WERI-Rb-1 (cell line): ENCODE data around the gene ZNF343.

Experiments
- DNase-seq: peaks from one replicate; pipeline ENCODE4 v3.0.0-alpha.2; 2020
- H3K27ac ChIP-seq: fragments of 250-450 bp; sonication (Bioruptor Pico); 2 replicates; pipeline ENCODE4 v1.5.1; 2020; ENCODE audit warnings: mild to moderate bottlenecking, moderate library complexity
- H3K27me3 ChIP-seq: fragments of 250-450 bp; sonication (Bioruptor Pico); 2 replicates; pipeline ENCODE4 v1.5.1; 2021; ENCODE audit warnings: mild to moderate bottlenecking, low read depth, moderate library complexity; ENCODE audit not compliant: insufficient read depth, severe bottlenecking
- H3K36me3 ChIP-seq: fragments of 250-450 bp; sonication (Bioruptor Pico); 2 replicates; pipeline ENCODE4 v1.5.1; 2020; ENCODE audit warnings: mild to moderate bottlenecking, moderate library complexity
- H3K4me3 ChIP-seq: 2 replicates; pipeline ENCODE4 v1.5.1; 2011; ENCODE audit warnings: low read depth, mild to moderate bottlenecking, control low read depth, low read length
- H3K9me3 ChIP-seq: fragments of 250-450 bp; sonication (Bioruptor Pico); 2 replicates; pipeline ENCODE4 v1.5.1; 2021; ENCODE audit warnings: mild to moderate bottlenecking, moderate library complexity; ENCODE audit not compliant: severe bottlenecking
- CTCF ChIP-seq: IDR thresholded peaks from 2 replicates; pipeline ENCODE4 v1.5.1; 2011; ENCODE audit warnings: low read depth, mild to moderate bottlenecking, control low read depth, inconsistent platforms, low read length

The ZNF343 gene

GRCh38 chr20:2446845-2447244 lies 61.9 kb downstream of the ZNF343 start:
- H3K27me3 ChIP-seq = no peaks in the 10 kb centered on the region
- H3K36me3 ChIP-seq = no peaks in the 10 kb centered on the region
- no peak overlapping the region for H3K4me3 ChIP-seq
- TF ChIP-seq CTCF = no peak
- no peaks in the 10 kb centered on the region for H3K9me3 ChIP-seq
- no peak for DNase-seq
- no peak overlapping the region for H3K27ac ChIP-seq
